Epithelial cell of proximal tubule (primary cell): ENCODE data around the gene PRF1. TPM values are rescaled to one million over a fixed set of nuclear protein-coding genes. Genes with fewer than 3 reads are reported as not detected.

ENCODE experiments used
- DNase-seq: peaks from one replicate; pipeline ENCODE4 v3.0.0-alpha.2; 2011; ENCODE audit warnings: low read depth
- H3K4me3 ChIP-seq: 2 replicates; pipeline ENCODE4 v1.5.1; 2011; ENCODE audit warnings: low read depth, mild to moderate bottlenecking, low read length
- CTCF ChIP-seq: conservative IDR thresholded peaks from 2 replicates; pipeline ENCODE4 v1.5.1; 2012; ENCODE audit warnings: low read depth, mild to moderate bottlenecking, low read length
- total RNA-seq: library from RNA; depleted of rRNA; stranded (reverse); fragments of >200 nt; gene quantifications from 2 replicates; pipeline ENCODE4 v1.2.3, GENCODE V29; 2015

PRF1 gene
- total RNA-seq, 1 donor from 2014 or later = not detected

GRCh38 chr10:70620020-70620289, 17.4 kb upstream of the PRF1 start:
- no peak overlapping the region for H3K4me3 ChIP-seq
- TF ChIP-seq CTCF = no peak
- no peak for DNase-seq

- no peak for DNase-seq
- TF ChIP-seq CTCF = peak; percentile 57
- no peak overlapping the region for H3K4me3 ChIP-seq
Observed at GRCh38 chr10:70619271-70620019, 16.9 kb upstream of the PRF1 start.

- TF ChIP-seq CTCF = no peak
- H3K4me3 ChIP-seq = no peak overlapping the region
- DNase-seq = no peak
Observed at GRCh38 chr10:70618663-70619062, 16.1 kb upstream of the PRF1 start.

GRCh38 chr10:70617798-70618568, 15.4 kb upstream of the PRF1 start:
- no peak overlapping the region for H3K4me3 ChIP-seq
- DNase-seq = peak; percentile 9
- TF ChIP-seq CTCF = no peak

GRCh38 chr10:70616761-70617160, 14.2 kb upstream of the PRF1 start:
- no peak overlapping the region for H3K4me3 ChIP-seq
- DNase-seq = no peak
- no peak for TF ChIP-seq CTCF

- H3K4me3 ChIP-seq = no peak overlapping the region
- no peak for TF ChIP-seq CTCF
- DNase-seq = no peak
Observed at GRCh38 chr10:70615784-70616522, 13.4 kb upstream of the PRF1 start.
